Activated CD4-positive, alpha-beta T cell treated with anti-CD3 and anti-CD28 coated beads, Interleukin-2, amount 10 ng/mL, durations not matched to agents 24 days and 14 days (primary cell): ENCODE data around the gene MYL12A. TPM values are rescaled to one million over a fixed set of nuclear protein-coding genes. Genes with fewer than 3 reads are reported as not detected.

ENCODE experiments used
- DNase-seq: peaks from one replicate; pipeline ENCODE4 v3.0.0; 2022
- H3K27ac Mint-ChIP-seq: one replicate; pipeline ENCODE4 v1.8.0; 2022; ENCODE audit warnings: mild to moderate bottlenecking, mixed read lengths
- H3K27me3 Mint-ChIP-seq: one replicate; pipeline ENCODE4 v1.8.0; 2022; ENCODE audit warnings: mixed read lengths
- H3K36me3 Mint-ChIP-seq: one replicate; pipeline ENCODE4 v1.8.0; 2022; ENCODE audit warnings: low read depth, mild to moderate bottlenecking, mixed read lengths
- H3K4me1 Mint-ChIP-seq: one replicate; pipeline ENCODE4 v1.8.0; 2021; ENCODE audit warnings: mixed read lengths
- H3K4me3 Mint-ChIP-seq: one replicate; pipeline ENCODE4 v1.8.0; 2022; ENCODE audit warnings: mild to moderate bottlenecking, moderate library complexity, mixed read lengths
- H3K9me3 Mint-ChIP-seq: one replicate; pipeline ENCODE4 v1.8.0; 2021; ENCODE audit warnings: mixed read lengths
- intact Hi-C: fragments of 100-400 bp; cut with micrococcal nuclease; formaldehyde crosslinking; loops from one replicate; pipeline ENCODE4 v1.15.1; 2023
- total RNA-seq: library from RNA; stranded (reverse); gene quantifications from 2 replicates; pipeline ENCODE4 v1.2.3, GENCODE V29; 2022

The MYL12A gene
- total RNA-seq, 1 donor from 2014 or later, result 340 TPM

DNA sequence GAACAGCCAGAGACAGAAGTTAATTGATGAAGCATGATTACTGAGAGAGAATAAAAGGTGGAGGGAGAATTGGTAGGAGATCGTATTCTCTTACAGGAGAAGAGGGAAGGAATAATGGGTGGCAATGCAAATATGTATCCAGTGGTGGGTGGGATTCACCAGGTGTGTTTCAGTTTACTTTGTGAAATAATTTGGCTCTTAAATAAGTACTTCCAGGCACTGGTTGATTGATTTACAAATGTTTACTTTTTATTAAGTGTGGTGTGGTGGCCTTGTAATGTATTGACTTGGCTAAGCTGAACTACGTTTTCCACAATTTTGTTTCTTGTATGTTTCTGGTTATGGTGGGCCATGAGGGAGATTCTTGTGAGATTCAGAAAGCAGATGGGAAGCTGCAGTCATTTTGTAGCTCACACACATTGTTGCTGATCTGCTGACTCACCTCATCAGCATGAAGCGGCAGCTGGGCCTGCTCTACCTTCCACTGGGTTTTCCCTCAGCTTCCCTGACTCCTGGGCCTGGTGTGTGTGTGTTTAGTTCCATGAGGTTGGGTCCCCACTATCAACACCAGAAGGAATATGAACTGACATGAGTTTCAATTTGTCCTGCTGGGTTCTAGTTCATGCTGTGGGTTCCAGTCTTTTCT is 47.0 kb downstream of the MYL12A start:
- H3K4me3 Mint-ChIP-seq, result no peak overlapping the region
- no peak for DNase-seq
- H3K4me1 Mint-ChIP-seq, result peaks cover 11% of the 10 kb centered on the region
- peaks cover 22% of the 10 kb centered on the region for H3K27me3 Mint-ChIP-seq
- intact Hi-C loops, result loop anchor here (5.0 kb wide), 1 partner anchor 373 kb away; no protein-coding TSS in a partner anchor
- H3K27ac Mint-ChIP-seq, result no peak overlapping the region
- H3K36me3 Mint-ChIP-seq, result no peaks in the 10 kb centered on the region
- H3K9me3 Mint-ChIP-seq, result peaks cover 12% of the 10 kb centered on the region

DNA sequence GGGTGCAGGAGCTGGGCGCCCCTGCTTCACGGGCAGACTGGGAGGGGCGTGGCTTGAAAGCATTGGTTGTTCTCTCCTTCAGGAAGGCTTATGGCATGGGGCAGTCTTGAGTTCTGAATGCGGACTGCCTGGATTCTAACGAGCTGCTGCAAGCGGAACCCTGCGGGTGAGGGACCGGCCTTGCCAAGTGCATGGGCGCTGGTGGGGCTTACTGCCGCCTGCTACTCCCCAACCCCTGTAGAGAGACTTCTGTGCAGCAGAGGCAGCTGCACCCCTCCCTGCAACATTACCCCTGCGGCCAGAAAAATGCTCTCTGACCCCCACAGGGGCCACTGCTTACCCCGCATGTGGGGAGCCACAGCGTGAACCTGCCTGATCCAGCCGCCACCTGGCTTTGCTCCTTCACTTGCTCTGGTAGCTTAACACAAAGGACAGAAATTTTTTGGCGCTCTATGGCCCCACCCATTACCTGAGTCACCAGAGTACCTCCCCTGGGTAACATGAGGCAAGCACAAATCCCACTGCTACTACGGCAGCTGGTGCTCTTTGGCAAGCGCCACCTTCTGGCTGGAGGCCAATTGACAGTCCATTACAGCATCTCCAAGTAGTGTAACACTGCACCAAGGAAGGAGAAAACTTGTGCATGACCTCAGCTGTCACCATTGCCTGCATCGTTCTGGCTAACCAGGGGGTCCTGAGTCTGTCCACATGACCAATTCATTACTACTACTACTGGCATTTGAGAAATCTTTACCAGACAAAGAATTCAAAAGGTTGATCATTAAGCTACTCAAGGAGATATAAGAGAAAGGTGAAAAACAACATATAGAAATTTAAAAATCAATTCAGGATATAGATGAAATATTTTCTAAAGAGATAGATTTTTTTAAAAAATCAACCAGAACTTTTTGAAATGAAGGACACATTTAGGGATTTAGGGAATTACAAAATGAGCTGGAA is 49.7 kb downstream of the MYL12A start:
- intact Hi-C loops, result loop anchor here (1.0 to 5.0 kb wide), 6 partner anchors 8 to 370 kb away; partner anchors contain the start of gene MYL12B
- no peaks in the 10 kb centered on the region for H3K36me3 Mint-ChIP-seq
- H3K27me3 Mint-ChIP-seq, result peaks cover 32% of the 10 kb centered on the region
- peaks cover 11% of the 10 kb centered on the region for H3K4me1 Mint-ChIP-seq
- DNase-seq, result peak; percentile 98
- H3K9me3 Mint-ChIP-seq, result peaks cover 17% of the 10 kb centered on the region
- H3K27ac Mint-ChIP-seq, result peak overlapping the region; percentile 82
- peak overlapping the region; percentile 93 for H3K4me3 Mint-ChIP-seq

DNA sequence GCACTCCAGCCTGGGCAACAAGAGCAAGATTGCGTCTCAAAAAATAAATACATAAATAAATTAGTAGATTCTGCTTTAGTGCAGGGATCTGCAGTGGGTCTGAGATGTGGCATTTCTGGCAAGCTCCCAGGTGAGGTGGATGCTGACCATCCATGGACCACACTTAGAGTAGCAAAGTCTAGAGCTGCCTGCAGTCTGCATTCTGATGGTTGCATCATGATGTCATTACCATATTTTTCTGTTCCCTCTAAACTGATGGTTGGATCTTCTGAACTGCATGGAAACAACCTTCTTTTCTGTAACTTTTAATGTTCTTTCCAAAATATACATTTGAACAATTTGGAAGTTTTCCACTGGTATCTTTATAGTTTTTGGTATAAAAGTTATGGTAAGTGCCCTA is 57.2 kb downstream of the MYL12A start:
- intact Hi-C loops, result loop anchor here (1.0 to 2.0 kb wide), 4 partner anchors 8 to 290 kb away; no protein-coding TSS in a partner anchor
- Mint-ChIP-seq H3K4me1 (peaks cover 19% of the 10 kb centered on the region), H3K27me3 (peaks cover 26% of the 10 kb centered on the region), H3K9me3 (peaks cover 18% of the 10 kb centered on the region), H3K4me3 (peak overlapping the region; percentile 18), H3K36me3 (no peaks in the 10 kb centered on the region), H3K27ac (peak overlapping the region; percentile 92)
- no peak for DNase-seq

DNA sequence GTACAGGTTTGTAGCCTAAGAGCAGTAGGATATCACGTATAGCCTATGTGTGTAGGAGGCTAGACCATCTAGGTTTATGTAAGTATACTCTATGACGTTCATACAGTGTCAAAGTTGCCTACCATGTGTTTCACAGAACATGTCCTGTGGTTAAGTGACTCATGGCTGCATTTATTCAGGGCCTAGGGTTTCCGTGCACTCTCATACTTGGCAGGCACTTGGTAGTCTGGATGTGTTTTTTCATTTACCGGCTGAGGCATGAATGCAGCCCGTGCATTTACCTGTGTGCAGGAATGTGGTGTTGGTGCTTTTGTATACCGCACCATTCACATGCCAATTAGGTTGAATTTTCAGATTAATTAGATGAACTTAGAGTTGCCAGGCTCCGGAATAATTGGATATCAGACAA is 57.8 kb downstream of the MYL12A start:
- no peaks in the 10 kb centered on the region for H3K36me3 Mint-ChIP-seq
- peaks cover 15% of the 10 kb centered on the region for H3K9me3 Mint-ChIP-seq
- peaks cover 22% of the 10 kb centered on the region for H3K27me3 Mint-ChIP-seq
- intact Hi-C loops, result loop anchor here (1.0 to 2.0 kb wide), 4 partner anchors 8 to 289 kb away; no protein-coding TSS in a partner anchor
- DNase-seq, result peak; percentile 85
- H3K4me1 Mint-ChIP-seq, result peaks cover 19% of the 10 kb centered on the region
- peak overlapping the region; percentile 92 for H3K27ac Mint-ChIP-seq
- H3K4me3 Mint-ChIP-seq, result peak overlapping the region; percentile 60

Other genes starting within 250 kb of the MYL12A start
- 111 and 118 TPM in 2 replicates for gene LPIN2, start 234.7 kb upstream of the MYL12A start, total RNA-seq
- 0.75 and 1.3 TPM in 2 replicates for gene MYOM1, start 27.8 kb upstream of the MYL12A start, total RNA-seq
- 239 and 245 TPM in 2 replicates for gene MYL12B, start 14.3 kb downstream of the MYL12A start, total RNA-seq
- gene TGIF1, start 202.4 kb downstream of the MYL12A start, total RNA-seq, result 44.0 and 50.7 TPM in 2 replicates